ENCODE data around the gene CBX7. TPM values are rescaled to one million over a fixed set of nuclear protein-coding genes. Genes with fewer than 3 reads are reported as not detected.

The CBX7 gene
- polyA plus RNA-seq, 1 experiment: 2.2 TPM

GRCh38 chr22:39130152-39130704 lies 22.3 kb downstream of the CBX7 start:
- no peak overlapping the region for H3K4me3 ChIP-seq (ENCODE audit: low read depth, low read length)
- CTCF ChIA-PET: interaction anchor here (1.5 kb wide), 1 partner anchor 260 kb away, joined by 5 read pairs; no protein-coding TSS in a partner anchor
- peaks cover 6% of the 10 kb centered on the region for H3K27me3 ChIP-seq (ENCODE audit: control insufficient read depth, insufficient read depth, low read length)
- POLR2A ChIA-PET: no interaction called here
- TF ChIP-seq, protein P1, sequence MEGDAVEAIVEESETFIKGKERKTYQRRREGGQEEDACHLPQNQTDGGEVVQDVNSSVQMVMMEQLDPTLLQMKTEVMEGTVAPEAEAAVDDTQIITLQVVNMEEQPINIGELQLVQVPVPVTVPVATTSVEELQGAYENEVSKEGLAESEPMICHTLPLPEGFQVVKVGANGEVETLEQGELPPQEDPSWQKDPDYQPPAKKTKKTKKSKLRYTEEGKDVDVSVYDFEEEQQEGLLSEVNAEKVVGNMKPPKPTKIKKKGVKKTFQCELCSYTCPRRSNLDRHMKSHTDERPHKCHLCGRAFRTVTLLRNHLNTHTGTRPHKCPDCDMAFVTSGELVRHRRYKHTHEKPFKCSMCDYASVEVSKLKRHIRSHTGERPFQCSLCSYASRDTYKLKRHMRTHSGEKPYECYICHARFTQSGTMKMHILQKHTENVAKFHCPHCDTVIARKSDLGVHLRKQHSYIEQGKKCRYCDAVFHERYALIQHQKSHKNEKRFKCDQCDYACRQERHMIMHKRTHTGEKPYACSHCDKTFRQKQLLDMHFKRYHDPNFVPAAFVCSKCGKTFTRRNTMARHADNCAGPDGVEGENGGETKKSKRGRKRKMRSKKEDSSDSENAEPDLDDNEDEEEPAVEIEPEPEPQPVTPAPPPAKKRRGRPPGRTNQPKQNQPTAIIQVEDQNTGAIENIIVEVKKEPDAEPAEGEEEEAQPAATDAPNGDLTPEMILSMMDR (IDR thresholded peaks at IDR 0.05; ENCODE audit: low read depth, low read length): no peak
- no peak for DNase-seq (ENCODE audit: low read depth, low spot score)
- no peaks in the 10 kb centered on the region; the same call in 1 of the 2 replicates for H3K9me3 ChIP-seq (ENCODE audit: control insufficient read depth, insufficient read depth, low read length)
- no peak overlapping the region for H3K27ac ChIP-seq (ENCODE audit: low read depth, low read length)

GRCh38 chr22:39129746-39130145 lies 22.7 kb downstream of the CBX7 start:
- POLR2A ChIA-PET: no interaction called here
- Histone ChIP-seq H3K4me3 (ENCODE audit: low read depth, low read length) (no peak overlapping the region), H3K27me3 (ENCODE audit: control insufficient read depth, insufficient read depth, low read length) (peaks cover 6% of the 10 kb centered on the region), H3K27ac (ENCODE audit: low read depth, low read length) (no peak overlapping the region), H3K9me3 (ENCODE audit: control insufficient read depth, insufficient read depth, low read length) (no peaks in the 10 kb centered on the region; the same call in 1 of the 2 replicates)
- TF ChIP-seq, protein P1 (IDR thresholded peaks at IDR 0.05; ENCODE audit: low read depth, low read length): no peak
- no peak for DNase-seq (ENCODE audit: low read depth, low spot score)
- CTCF ChIA-PET: no interaction called here

GRCh38 chr22:39129081-39129480 lies 23.4 kb downstream of the CBX7 start:
- DNase-seq (ENCODE audit: low read depth, low spot score): no peak
- H3K4me3 ChIP-seq (ENCODE audit: low read depth, low read length): no peak overlapping the region
- TF ChIP-seq, protein P1 (IDR thresholded peaks at IDR 0.05; ENCODE audit: low read depth, low read length): no peak
- H3K9me3 ChIP-seq (ENCODE audit: control insufficient read depth, insufficient read depth, low read length): no peaks in the 10 kb centered on the region; the same call in 1 of the 2 replicates
- H3K27ac ChIP-seq (ENCODE audit: low read depth, low read length): no peak overlapping the region
- CTCF ChIA-PET: no interaction called here
- H3K27me3 ChIP-seq (ENCODE audit: control insufficient read depth, insufficient read depth, low read length): peaks cover 7% of the 10 kb centered on the region
- POLR2A ChIA-PET: interaction anchor here (0.8 kb wide), 1 partner anchor 24 kb away, joined by 3 read pairs; no protein-coding TSS in a partner anchor

- Histone ChIP-seq H3K4me3 (ENCODE audit: low read depth, low read length) (no peak overlapping the region), H3K27me3 (ENCODE audit: control insufficient read depth, insufficient read depth, low read length) (peaks cover 8% of the 10 kb centered on the region), H3K27ac (ENCODE audit: low read depth, low read length) (no peak overlapping the region), H3K9me3 (ENCODE audit: control insufficient read depth, insufficient read depth, low read length) (no peaks in the 10 kb centered on the region; the same call in 1 of the 2 replicates)
- no peak for DNase-seq (ENCODE audit: low read depth, low spot score)
- TF ChIP-seq, protein P1 (IDR thresholded peaks at IDR 0.05; ENCODE audit: low read depth, low read length): no peak
- POLR2A ChIA-PET: interaction anchor here (0.8 kb wide), 1 partner anchor 24 kb away, joined by 3 read pairs; no protein-coding TSS in a partner anchor
- CTCF ChIA-PET: interaction anchor here (1.0 kb wide), 1 partner anchor 10 kb away, joined by 3 read pairs; no protein-coding TSS in a partner anchor
Measured at GRCh38 chr22:39128508-39128907, 24.0 kb downstream of the CBX7 start.

GRCh38 chr22:39125622-39126021 lies 26.9 kb downstream of the CBX7 start:
- no peak overlapping the region for H3K4me3 ChIP-seq (ENCODE audit: low read depth, low read length)
- peaks cover 9% of the 10 kb centered on the region for H3K27me3 ChIP-seq (ENCODE audit: control insufficient read depth, insufficient read depth, low read length)
- TF ChIP-seq, protein P1 (IDR thresholded peaks at IDR 0.05; ENCODE audit: low read depth, low read length): no peak
- no peak overlapping the region for H3K27ac ChIP-seq (ENCODE audit: low read depth, low read length)
- ChIA-PET POLR2A (no interaction called here), CTCF (interaction anchor here (0.6 to 1.1 kb wide), 2 partner anchors 9 kb away, joined by 3 read pairs; no protein-coding TSS in a partner anchor)
- DNase-seq (ENCODE audit: low read depth, low spot score): no peak
- no peaks in the 10 kb centered on the region for H3K9me3 ChIP-seq (ENCODE audit: control insufficient read depth, insufficient read depth, low read length)
